Muscle of back (tissue), 11 donors: ENCODE results near the gene UBL3. TPM values are rescaled to one million over a fixed set of nuclear protein-coding genes. Genes with fewer than 3 reads are reported as not detected.

ENCODE experiments used
- DNase-seq, 3 donors: peaks; one replicate each; pipeline versions ENCODE4 v3.0.0 to v3.0.0-alpha.2; 2013
- polyA plus RNA-seq, 10 donors: library from polyadenylated mRNA; unstranded; fragments of 120-200 nt; gene quantifications; one replicate each; pipeline ENCODE4 v1.2.1, GENCODE V29; 2013; ENCODE audit not compliant: insufficient read length in 10 of 10

Gene UBL3
- polyA plus RNA-seq, 10 donors = 28.6 to 32.0 (median 30.0) TPM

DNA sequence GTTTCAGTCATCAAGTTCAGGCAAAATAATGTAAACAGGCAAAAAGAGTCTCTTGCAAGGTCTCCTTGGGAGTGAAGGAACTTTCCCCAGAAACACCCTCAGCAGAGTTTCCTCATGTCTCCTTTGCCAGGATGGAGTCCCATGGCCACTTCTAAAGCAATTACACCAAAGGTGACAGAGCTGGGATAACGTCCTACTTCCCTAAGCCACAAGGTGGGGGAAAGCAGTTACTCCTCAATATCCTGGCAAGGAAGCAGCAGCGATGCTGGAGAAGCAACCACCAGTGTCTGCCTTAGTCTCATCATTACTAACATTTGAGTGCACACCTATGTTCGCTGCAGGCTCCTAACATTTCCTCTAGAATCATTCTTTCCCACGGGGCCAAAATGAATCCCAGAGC, 88.6 kb downstream of the UBL3 start:
- DNase-seq = no peak

DNA sequence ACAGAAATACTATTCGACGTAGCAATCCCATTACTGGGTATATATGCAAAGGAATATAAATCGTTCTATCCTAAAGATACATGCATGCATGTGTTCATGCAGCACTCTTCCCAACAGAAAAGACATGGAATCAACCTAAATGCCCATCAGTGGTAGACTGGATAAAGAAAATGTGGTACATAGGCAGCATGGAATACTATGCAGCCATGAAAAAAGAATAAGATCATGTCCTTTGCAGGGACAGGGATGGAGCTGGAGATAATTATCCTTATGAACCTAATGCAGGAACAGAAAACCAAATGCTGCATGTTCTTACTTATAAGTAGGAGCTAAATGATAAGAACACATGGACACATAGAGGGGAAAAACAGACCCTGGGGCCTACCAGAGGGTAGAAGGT, 89.3 kb downstream of the UBL3 start:
- DNase-seq = no peak

DNA sequence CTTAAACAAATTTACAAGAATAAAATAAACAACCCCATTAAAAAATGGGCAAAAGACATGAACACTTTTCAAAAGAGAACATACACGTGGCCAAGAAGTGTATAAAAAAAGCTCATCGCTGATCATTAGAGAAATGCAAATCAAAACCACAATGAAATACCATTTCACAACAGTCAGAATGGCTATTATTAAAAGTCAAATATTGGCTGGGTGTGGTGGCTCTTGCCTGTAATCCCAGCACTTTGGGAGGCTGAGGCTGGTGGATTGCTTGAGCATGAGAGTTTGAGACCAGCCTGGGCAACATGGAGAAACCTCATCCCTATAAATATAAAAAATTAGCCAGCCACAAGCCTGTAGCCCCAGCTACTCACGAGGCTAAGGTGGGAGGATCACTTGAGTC, 89.9 kb downstream of the UBL3 start:
- DNase-seq = no peak

DNA sequence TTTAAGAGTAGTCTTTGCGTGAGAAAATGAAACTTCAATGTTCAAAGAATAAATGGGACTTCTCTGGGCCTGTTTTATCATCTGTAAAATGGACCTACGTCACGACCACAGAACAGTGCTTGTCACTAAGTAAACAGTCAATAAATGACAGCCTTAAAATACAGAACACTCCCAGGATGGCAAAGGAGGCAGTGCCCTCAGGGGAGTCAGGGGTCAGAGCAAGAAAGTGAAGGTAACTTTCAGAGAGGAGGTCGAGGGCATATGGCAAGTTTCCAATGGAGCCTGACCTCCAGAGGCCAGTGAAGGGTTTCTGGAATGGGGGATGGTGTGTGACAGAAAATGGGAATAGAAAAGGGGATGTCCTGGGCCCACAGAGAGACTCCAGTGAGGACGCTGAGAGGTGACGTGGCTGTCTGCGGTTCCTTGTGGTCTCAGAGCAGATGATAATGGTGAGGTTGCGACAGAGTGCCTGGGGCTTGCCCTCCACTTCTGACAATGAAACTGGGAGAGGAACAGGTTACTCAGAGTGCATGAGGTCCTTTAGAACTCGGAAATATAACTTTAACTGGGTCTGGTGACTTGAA, 91.8 kb downstream of the UBL3 start:
- DNase-seq = peak in 1 of 3 donors; percentile 20

DNA sequence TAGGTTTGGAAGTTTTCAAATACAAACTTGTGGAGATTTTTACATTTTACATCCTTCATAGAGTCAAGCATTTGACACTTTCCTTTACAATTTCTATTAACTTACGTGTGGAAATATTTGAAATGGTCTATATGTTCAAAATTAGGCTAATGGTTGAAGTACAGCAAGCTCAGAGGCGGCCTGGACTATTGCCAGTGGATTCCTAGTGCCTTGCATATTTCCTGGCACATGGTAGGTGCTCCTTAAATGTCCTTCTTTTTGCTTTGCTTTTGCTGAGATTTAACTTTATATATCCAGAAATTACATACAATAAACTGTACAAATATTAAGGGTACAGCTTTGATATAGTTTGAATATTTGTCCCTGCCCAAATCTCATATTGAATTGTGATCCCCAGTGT, 93.9 kb downstream of the UBL3 start:
- DNase-seq = peak in 2 of 3 donors; percentile 21 to 29

DNA sequence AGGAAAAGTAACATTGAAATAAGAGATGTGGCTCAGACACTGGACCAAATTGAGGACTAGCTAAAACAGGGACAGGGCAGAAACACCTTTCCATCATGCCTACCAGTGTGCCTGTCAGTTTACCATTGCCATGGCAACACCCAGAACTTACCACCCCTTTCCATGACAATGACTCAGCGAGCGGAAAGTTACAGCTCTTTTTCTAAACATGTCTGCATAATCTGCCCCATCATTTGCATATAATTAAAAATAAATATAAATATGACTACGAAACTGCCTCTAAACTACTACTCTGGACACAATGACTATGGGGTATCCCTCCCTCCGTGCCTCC, 96.0 kb downstream of the UBL3 start:
- DNase-seq = no peak

DNA sequence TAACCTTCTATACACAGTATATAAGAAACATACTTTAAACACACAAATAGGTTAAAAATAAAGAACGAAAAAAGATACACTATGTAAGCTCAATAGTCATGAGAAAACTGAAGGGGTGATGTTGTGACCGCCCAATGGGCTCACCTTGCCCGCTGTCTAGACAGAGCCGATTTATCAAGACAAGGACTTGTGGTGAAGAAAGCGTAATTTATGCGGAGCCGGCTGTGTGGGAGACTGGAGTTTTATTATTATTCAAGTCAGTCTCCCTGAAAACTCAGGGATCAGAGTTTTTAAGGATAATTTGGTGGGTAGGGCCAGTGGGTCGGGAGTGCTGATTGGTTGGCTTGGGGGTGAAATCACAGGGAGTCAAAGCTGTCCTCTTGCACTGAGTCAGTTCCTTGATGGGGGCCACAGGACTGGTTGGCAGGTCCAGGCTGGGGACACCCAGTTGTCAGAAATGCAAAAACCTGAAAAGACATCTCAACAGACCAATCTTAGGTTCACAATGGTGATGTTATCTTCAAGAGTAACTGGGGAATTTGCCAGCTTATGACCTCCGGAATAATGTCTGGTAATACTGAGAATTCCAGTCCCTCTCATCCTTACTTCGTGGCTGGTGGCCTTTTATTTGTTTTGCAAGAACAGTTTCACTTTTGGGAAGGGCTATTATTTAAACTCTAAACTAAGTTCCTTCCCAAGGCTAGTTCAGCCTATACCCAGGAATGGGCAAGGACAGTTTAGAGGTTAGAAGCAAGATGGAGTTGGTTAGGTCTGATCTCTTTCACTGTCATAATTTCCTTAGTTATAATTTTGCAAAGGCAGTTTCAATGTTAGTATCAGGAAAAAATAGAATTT, 96.6 kb downstream of the UBL3 start:
- no peak for DNase-seq

DNA sequence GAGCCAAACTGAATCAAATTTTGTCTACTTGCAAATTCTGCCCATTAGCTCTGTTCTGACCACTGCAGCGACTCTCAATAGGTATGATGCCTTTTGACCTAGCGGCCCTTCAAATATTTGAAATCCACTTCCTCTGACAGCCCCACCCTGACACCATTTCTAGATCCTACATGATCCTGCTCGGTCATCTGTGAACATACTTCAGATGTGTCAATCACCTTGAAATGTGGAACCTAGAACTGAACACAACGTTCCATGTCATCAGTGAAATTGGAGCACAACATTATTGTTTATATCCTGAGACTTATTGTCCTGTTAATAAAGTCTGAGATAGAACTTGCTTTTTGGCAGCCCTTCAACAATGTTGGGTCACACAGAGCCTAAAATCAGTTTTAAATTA, 98.2 kb downstream of the UBL3 start:
- no peak for DNase-seq

DNA sequence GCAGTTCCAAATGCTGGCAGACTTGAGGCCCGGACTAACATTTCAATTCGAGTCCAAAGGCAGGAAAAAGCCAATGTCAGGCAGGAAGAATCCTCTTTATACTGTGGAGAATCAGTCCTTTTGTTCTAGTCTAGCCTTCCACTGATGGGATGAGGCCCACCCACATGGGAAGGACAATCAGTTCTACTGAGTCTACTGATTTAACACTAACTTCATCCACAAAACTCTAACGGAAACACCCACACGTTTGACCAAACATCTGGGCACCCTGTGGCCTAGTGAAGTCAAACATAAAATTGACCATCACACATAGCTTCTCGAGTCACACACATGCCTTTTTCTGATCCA, 100.3 kb downstream of the UBL3 start:
- DNase-seq = no peak

DNA sequence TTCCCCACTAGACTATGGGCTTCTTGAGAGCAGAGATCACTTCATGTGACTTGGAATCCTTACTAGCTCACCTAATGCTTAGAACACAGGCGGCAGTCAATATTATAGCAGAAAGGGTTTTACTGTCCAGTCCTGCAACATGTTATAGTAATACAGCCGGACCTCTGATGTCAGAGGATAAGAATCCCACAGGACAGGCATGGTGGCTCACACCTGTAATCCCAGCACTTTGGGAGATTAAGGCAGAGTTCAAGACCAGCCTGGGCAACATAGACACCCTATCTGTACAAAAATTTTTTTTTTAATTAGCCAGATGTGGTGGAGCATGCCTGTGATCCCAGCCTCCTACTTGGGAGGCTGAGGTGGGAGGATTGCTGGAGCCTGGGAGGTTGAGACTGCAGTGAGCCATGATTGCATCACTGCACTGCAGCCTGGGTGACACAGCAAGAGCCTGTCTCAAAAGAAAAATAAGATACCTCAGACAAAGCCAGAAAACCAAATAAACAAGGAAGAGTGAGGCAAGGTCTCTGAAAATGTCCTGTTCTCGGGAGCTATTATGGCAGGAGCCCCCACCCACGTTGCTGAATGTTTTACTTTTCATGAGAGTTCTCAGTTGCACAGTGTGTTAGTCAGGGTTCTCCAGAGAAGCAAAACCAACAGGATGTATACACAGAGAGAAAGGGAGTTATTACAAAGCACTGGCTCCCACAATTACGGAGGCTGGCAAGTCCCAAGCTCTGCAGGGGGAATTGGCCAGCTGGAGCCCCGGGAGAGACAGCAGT, 100.8 kb downstream of the UBL3 start:
- no peak for DNase-seq

DNA sequence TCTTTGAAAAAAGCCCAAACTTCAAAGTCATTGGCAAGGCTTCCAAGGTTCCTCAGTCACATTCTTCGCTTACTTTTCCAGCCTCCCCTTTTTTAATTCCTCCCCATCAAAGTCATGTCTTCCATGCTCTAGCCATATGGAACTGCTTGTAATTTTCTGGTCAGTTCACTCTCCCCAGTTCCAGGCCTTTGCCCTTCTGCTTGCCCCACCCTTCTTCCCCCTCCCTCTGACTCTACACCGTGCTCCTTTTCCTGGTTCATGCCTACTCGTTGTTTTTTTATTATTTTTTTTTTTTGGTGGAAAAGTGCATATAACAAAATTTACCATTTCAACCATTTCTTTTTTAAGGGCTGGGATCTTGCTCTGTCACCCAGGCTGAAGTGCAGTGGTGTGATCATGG, 102.3 kb downstream of the UBL3 start:
- DNase-seq = no peak

DNA sequence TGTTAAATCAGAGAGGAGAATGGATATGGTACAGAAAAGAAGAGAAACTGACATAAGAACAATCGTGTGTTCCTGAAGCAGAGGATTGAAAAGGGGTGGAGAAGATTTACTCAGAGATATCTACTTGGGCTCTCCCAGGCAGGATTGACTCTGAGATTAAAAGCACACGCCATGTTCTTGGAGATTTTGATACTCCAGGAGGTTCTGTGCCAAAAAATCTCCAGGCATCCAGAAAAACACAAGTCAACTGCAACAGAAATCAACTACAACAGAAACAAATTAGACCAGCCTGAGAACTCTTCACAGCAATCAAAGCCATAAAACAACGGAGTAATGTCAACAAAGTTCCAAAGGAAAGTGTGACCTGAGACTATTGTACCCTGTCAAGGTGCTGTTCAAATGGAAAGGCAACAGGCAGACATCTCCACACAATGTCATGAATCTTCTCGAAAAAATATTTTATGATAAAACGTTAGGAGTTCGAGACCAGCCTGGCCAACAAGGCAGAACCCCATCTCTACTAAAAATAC, 104.2 kb downstream of the UBL3 start:
- DNase-seq = peak in 1 of 3 donors; percentile 34

DNA sequence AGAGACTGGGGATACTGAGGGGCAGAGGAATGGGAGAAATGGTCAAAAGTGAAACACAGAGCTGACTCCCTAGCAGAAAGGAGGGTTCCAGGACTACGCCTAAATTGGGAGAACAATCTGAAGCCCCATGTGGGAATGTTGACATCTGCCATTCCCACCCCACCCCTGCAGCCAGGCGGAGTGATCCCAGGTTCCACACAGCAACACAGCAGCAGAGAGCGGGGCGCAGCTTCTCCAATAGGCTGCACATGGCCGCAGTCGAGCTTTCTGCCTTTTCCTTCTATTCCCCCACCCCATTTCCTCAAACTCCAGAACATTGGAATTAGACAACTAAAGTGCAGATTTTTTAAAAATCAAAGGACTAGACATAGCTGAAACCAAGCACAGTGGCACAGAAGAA, 104.7 kb downstream of the UBL3 start:
- DNase-seq = no peak

DNA sequence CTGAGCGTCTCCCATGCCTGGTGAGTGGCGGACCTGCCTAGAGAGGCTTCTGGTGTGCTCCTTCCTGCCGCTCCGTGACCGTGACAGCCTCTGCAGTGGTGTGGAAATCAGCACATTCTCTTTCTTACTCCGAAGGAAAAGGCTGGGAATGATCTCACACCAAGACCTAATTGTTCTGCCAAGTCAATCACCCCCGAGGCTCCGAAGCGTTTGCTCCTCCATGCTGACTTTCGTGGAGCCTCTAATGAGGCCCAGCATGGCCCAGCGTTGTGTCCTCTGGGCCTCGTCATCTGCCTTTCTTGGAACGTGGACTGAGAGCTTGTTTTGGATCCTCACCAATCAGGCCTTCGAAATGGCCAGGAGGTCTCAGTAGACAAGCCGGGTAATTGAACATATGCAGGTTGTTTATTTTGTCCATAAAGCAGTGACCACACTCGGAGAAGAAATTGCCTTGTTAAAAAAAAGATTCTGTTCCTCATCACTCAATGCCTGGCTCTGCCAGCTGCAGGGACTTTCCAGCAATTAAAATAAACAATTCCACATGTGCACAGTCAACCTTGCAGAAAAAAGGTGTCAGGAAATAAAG, 107.1 kb downstream of the UBL3 start:
- peak; percentile 26 to 84 (median 75) for DNase-seq

DNA sequence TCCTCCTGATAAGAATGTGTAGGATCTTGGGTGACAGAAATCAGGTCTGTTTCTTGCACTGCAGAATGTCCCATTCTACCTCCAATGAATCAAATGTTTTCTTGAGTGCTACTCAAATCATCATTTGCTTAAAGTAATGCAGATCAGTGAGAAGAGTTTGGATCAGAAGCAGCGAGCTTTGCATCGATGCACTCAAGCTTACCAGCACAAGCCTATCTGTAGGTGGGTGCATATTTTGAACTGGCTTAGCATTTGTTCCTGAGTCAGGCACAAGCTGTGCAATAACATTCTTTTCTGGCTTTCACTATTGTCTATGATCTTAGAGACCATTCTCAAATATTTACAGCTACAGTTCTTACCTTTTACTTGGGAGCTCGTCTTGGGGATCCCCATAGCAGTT, 109.5 kb downstream of the UBL3 start:
- no peak for DNase-seq

DNA sequence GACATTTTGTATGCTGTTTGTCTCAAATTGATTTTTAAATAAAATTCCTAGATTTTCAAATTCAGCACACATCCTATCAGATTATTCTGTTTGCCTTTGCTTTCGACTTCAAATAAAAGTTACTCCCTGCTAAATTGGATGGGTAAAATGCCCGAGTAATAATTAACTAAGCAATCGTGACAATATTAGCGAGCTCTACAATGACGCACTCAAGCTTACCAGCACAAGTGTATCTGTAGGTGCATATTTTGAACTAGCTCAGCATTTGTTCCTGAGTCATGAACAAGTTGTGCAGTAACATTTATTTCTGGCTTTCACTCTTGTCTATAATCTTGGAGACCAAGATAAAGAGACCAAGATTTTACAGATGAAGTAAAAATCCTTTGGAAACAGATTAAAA, 113.4 kb downstream of the UBL3 start:
- DNase-seq = no peak

DNA sequence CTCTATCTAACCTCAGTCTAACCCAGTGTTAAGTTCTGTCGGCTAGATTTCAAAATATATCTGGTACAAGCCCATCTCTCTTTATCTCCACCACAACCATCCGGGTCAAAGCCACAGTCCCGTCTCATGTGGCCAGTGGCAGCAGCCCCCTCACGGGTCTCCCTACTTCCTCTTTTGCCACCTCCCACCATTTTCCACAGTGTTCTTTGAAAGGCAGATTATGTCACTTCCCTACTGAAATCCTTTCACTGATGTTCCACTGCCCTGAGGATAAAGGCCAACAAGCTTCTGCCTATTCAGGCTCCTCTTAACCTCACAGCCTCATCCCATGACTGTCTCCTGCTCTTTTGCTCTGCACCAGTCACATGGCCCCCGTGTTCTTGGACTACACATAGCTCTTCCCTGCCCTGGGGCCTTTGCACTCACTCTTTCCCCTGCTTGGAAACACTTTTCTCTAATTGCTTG, 117.2 kb downstream of the UBL3 start:
- no peak for DNase-seq

DNA sequence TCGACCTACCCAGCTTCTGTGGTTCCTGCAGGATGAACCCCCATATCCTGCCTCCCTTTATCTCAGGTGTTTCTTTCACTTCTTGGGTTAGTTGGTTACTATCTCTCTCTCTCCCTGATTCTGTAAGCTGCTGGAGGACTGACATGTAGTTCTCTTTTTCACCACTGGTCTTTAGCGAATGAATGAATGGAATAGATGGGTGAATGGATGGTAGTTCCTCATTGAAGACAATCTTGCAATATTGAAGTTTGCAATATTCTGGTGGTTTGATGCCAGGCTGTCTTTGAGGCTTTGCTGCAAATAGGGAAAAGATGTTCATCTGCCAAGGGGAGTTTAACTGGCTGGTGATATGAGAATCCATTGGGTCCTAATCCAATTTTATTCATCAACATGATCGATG, 120.2 kb downstream of the UBL3 start:
- DNase-seq = no peak

DNA sequence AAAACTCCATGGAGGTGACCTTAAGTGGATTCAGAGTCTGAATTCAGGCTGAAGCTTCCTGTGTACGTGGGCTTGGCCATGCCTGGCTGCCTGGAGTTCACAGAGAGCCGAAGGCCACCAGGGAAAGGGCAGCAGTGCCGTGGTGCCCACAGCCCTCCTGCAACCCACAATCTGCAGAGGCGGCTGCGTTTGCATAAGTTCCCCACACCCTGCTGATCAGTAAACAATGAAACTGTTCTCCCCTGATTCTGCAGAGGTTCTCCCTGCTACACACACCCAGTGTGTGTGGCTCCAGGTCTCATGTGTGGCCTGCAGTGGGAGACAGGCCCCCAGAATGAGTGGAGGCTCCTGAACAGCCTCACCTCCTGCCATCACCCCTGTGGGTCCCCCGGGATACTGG, 128.0 kb downstream of the UBL3 start:
- DNase-seq = no peak

DNA sequence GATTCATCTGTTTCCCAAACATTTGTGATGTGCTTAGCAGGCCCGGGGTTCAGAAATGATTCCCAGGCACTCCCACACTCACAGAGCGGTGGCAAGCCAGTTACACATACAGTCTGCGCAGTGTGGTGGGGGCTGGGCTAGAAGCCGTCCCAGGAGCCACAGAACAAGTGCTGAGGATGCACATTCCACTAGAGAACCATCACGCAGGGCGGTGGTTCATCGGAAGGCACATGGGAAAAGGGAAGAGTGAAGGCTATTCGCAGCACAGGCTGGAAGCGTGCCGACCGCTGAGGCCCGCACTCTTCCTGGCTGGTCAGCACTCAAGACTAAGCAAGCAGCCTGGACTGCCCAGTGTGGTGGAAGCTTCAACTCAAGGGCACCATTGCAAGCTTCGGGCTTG, 128.7 kb downstream of the UBL3 start:
- DNase-seq = peak in 1 of 3 donors; percentile 14

DNA sequence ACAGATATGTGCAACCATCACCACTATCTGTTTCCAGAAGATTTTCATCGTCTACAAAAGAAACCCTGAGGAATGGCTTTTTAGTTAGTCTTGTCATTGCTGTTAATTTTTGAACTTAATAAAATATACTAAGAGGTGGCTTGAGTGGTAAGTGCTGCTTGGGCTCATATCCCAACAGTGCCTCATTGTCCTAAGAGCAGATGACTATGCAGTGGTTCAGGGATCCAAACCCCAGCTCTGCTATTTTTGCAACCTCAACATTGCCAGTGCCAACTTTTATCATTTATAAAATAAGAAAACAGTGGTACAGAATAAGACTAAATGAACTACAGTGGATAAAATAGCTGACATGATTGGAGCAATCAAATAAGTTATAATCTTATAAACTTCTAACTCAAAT, 131.7 kb downstream of the UBL3 start:
- no peak for DNase-seq

DNA sequence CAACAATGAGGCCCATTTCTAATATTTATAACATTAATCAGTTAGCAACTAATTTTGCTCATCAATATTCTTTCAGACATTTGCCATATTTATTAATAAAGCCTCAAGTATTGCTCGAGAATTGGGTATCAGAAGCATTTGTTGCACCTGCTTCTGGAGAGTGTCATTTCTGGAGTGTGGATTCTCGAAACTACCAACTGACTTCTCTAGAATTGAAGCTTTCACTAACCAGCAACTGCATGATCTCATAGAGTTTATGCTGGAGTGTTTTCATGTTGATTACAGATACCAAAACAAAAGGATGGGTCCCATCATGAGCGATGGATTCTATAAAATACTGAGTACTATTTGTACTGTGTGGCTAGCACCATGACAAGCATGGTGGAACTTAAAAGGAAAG, 133.9 kb downstream of the UBL3 start:
- no peak for DNase-seq
